ENCODE data around the gene TMED1.

TMED1 gene

GRCh38 chr19:10809651-10810285 lies 26.2 kb downstream of the TMED1 start:
- no peak for DNase-seq (ENCODE audit: low spot score)

- peak; percentile 34 for DNase-seq (ENCODE audit: low spot score)
These were observed 26.9 kb downstream of the TMED1 start for GRCh38 chr19:10808937-10809649.

- DNase-seq (ENCODE audit: low spot score) = no peak
These were observed 30.2 kb downstream of the TMED1 start for GRCh38 chr19:10805758-10806247.

- DNase-seq (ENCODE audit: low spot score) = no peak
These were observed 30.8 kb downstream of the TMED1 start for GRCh38 chr19:10805065-10805757.

- DNase-seq (ENCODE audit: low spot score) = no peak
These were observed 32.8 kb downstream of the TMED1 start for GRCh38 chr19:10803252-10803651.

- DNase-seq (ENCODE audit: low spot score) = no peak
These were observed 33.5 kb downstream of the TMED1 start for GRCh38 chr19:10802479-10802878.

GRCh38 chr19:10800488-10800887 lies 35.5 kb downstream of the TMED1 start:
- no peak for DNase-seq (ENCODE audit: low spot score)

- no peak for DNase-seq (ENCODE audit: low spot score)
These were observed 38.3 kb downstream of the TMED1 start for GRCh38 chr19:10797541-10798256.

GRCh38 chr19:10797078-10797477 lies 38.9 kb downstream of the TMED1 start:
- no peak for DNase-seq (ENCODE audit: low spot score)

GRCh38 chr19:10796653-10797052 lies 39.4 kb downstream of the TMED1 start:
- no peak for DNase-seq (ENCODE audit: low spot score)

- DNase-seq (ENCODE audit: low spot score) = no peak
These were observed 46.1 kb downstream of the TMED1 start for GRCh38 chr19:10789866-10790265.

- DNase-seq (ENCODE audit: low spot score) = no peak
These were observed 47.9 kb downstream of the TMED1 start for GRCh38 chr19:10788146-10788545.

- DNase-seq (ENCODE audit: low spot score) = no peak
These were observed 51.8 kb downstream of the TMED1 start for GRCh38 chr19:10784257-10784656.

- DNase-seq (ENCODE audit: low spot score) = no peak
These were observed 53.2 kb downstream of the TMED1 start for GRCh38 chr19:10782795-10783194.

All from AG20443 (cell line).